PFSK-1 (cell line): ENCODE measurements around the gene PTPRN2.

Source experiments
- FOXP2 ChIP-seq: optimal IDR thresholded peaks from 2 replicates; pipeline ENCODE3; 2011; ENCODE audit warnings: borderline replicate concordance, control low read depth, inconsistent platforms; ENCODE audit not compliant: insufficient read depth; ENCODE audit errors: extremely low read length, extremely low read depth
- TAF1 ChIP-seq: IDR thresholded peaks from 2 replicates; pipeline ENCODE4 v1.6.1; 2012; ENCODE audit warnings: low read length, control low read depth, borderline replicate concordance; ENCODE audit not compliant: insufficient read depth
- TF ChIP-seq, protein P1 (sequence below), 2 experiments: IDR thresholded peaks; 2 replicates each; pipeline versions ENCODE4 v1.6.1 to v1.8.0; 2011 to 2012; ENCODE audit warnings: low read depth in 2 of 2, low read length in 2 of 2, control low read depth in 1 of 2, inconsistent platforms in 1 of 2, mild to moderate bottlenecking in 1 of 2, moderate library complexity in 1 of 2; ENCODE audit not compliant: insufficient read depth in 1 of 2

DNA sequence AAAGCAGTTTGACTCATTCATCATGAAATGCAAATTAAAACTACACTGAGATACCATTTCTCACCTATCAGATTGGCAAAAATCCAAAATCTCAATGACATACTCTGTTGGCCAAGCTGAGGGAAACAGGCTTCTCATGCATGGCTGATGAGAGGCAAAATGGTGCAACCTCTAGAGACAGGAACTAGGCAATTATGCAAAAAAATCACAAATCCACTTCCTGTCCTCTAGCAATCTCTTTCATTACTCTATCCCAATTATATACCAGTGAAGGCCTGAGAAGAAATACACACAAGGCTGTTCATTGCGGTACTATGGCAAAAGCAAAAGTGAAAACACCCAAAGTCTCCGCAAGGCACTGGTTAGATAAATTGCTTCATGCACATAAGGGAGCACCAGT, 25.9 kb upstream of the PTPRN2 start:
- TF ChIP-seq TAF1 (no peak), FOXP2 (no peak)
- TF ChIP-seq, protein P1, sequence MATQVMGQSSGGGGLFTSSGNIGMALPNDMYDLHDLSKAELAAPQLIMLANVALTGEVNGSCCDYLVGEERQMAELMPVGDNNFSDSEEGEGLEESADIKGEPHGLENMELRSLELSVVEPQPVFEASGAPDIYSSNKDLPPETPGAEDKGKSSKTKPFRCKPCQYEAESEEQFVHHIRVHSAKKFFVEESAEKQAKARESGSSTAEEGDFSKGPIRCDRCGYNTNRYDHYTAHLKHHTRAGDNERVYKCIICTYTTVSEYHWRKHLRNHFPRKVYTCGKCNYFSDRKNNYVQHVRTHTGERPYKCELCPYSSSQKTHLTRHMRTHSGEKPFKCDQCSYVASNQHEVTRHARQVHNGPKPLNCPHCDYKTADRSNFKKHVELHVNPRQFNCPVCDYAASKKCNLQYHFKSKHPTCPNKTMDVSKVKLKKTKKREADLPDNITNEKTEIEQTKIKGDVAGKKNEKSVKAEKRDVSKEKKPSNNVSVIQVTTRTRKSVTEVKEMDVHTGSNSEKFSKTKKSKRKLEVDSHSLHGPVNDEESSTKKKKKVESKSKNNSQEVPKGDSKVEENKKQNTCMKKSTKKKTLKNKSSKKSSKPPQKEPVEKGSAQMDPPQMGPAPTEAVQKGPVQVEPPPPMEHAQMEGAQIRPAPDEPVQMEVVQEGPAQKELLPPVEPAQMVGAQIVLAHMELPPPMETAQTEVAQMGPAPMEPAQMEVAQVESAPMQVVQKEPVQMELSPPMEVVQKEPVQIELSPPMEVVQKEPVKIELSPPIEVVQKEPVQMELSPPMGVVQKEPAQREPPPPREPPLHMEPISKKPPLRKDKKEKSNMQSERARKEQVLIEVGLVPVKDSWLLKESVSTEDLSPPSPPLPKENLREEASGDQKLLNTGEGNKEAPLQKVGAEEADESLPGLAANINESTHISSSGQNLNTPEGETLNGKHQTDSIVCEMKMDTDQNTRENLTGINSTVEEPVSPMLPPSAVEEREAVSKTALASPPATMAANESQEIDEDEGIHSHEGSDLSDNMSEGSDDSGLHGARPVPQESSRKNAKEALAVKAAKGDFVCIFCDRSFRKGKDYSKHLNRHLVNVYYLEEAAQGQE (IDR thresholded peaks at IDR 0.05; ENCODE audit: insufficient read depth in 1 of 2, low read depth in 2 of 2, low read length in 2 of 2), result no peak
